ENCODE data around the gene IGF2BP3.

GRCh38 chr7:23331132-23331531 is 139.2 kb downstream of the IGF2BP3 start:
- TF ChIP-seq CTCF (conservative IDR thresholded peaks at IDR 0.05; ENCODE audit: low read depth, low read length) (no peak), EZH2 (IDR thresholded peaks at IDR 0.05; ENCODE audit: borderline replicate concordance, low read depth, low read length, poor library complexity, severe bottlenecking) (no peak)
